ENCODE data around the gene DMD. TPM values are rescaled to one million over a fixed set of nuclear protein-coding genes. Genes with fewer than 3 reads are reported as not detected.

The DMD gene
- polyA plus RNA-seq, 4 donors: 1.6 to 11.6 (median 2.9) TPM

DNA sequence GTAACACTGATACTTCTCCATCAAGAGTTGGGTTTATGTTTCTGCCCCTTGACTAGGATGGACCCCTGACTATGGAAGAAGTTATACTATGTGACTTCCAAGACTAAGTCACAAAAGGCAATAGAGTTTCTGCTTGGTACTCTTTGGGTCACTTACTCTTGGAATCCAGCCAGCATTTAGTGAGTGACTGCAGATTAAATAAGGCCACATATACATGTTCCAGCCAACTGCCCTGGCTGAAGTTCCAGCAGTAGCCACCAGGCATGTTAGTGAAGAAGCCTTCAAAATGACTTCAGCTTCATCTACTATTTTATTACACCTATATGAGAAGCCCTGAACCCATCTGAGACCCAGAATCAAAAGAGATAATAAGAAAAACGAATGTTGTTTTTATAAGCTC, 524.0 kb downstream of the DMD start:
- Histone ChIP-seq H3K9me3 (ENCODE audit: control insufficient read depth in 2 of 2, insufficient read depth in 1 of 2, low read depth in 1 of 2, low read length in 1 of 2) (no peaks in the 10 kb centered on the region), H3K27ac (ENCODE audit: low read depth in 1 of 3, low read length in 2 of 3) (no peak overlapping the region), H3K4me1 (ENCODE audit: control insufficient read depth in 3 of 3, insufficient read depth in 2 of 3, low read depth in 1 of 3, low read length in 2 of 3) (no peaks in the 10 kb centered on the region), H3K4me3 (ENCODE audit: low read depth in 1 of 3, low read length in 3 of 3) (no peak overlapping the region), H3K36me3 (ENCODE audit: control insufficient read depth in 3 of 3, insufficient read depth in 2 of 3, low read depth in 1 of 3, low read length in 3 of 3) (no peaks in the 10 kb centered on the region), H3K27me3 (ENCODE audit: control insufficient read depth in 3 of 3, insufficient read depth in 3 of 3, low read length in 3 of 3) (no peaks in the 10 kb centered on the region)
- DNase-seq (no peak), FAIRE-seq (no peak)
- 18 to 65% (median 30%) methylated on average over 1 of the region's 1 CpG for WGBS, 3 donors

DNA sequence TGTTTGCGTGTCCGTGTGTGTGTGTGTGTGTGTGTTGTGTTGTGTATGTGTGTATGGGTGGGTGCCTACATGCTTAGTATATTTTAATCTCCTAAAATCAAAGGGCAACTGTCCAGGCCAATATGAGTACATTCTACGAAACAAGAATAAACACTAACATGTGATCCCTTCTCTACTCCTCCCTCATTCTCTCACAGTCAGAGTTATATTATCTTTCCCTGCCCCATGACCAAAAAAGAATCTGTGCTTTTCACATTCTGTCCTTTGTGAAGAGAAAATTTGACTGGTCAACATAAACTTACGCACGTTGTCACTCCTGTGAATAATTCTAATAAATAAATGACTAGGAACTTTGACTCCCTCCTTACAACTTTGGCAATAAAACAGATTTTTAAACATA, 532.9 kb downstream of the DMD start:
- H3K9me3 ChIP-seq (ENCODE audit: control insufficient read depth in 2 of 2, insufficient read depth in 1 of 2, low read depth in 1 of 2, low read length in 1 of 2): no peaks in the 10 kb centered on the region
- FAIRE-seq (no peak), DNase-seq (no peak)
- H3K27me3 ChIP-seq (ENCODE audit: control insufficient read depth in 3 of 3, insufficient read depth in 3 of 3, low read length in 3 of 3): no peaks in the 10 kb centered on the region
- no peaks in the 10 kb centered on the region for H3K36me3 ChIP-seq (ENCODE audit: control insufficient read depth in 3 of 3, insufficient read depth in 2 of 3, low read depth in 1 of 3, low read length in 3 of 3)
- no peak overlapping the region for H3K27ac ChIP-seq (ENCODE audit: low read depth in 1 of 3, low read length in 2 of 3)
- 73 to 91% (median 80%) methylated on average over 5 of the region's 5 CpGs for whole genome bisulfite sequencing, 3 donors
- no peak overlapping the region for H3K4me3 ChIP-seq (ENCODE audit: low read depth in 1 of 3, low read length in 3 of 3)
- no peaks in the 10 kb centered on the region for H3K4me1 ChIP-seq (ENCODE audit: control insufficient read depth in 3 of 3, insufficient read depth in 2 of 3, low read depth in 1 of 3, low read length in 2 of 3)

DNA sequence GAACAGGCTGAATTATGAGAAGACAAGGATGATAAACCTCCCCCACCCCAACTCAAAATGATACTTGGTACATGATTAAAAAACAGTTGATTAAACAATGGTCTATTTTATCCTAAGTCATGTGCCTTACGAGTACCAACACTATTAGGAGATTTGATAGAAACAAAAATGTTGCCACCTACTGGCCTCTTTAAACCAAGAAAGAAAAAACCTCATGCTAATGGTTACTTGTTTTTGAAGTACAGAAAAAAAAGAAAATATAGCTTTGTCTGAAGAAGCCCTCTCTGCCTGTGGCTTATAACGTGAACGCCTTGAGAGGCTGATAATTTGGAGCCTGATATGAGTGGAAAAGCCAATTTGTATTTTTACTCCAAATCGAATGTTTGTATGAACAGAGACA, 538.2 kb downstream of the DMD start:
- Histone ChIP-seq H3K27ac (ENCODE audit: low read depth in 1 of 3, low read length in 2 of 3) (no peak overlapping the region), H3K4me1 (ENCODE audit: control insufficient read depth in 3 of 3, insufficient read depth in 2 of 3, low read depth in 1 of 3, low read length in 2 of 3) (no peaks in the 10 kb centered on the region), H3K36me3 (ENCODE audit: control insufficient read depth in 3 of 3, insufficient read depth in 2 of 3, low read depth in 1 of 3, low read length in 3 of 3) (no peaks in the 10 kb centered on the region), H3K9me3 (ENCODE audit: control insufficient read depth in 2 of 2, insufficient read depth in 1 of 2, low read depth in 1 of 2, low read length in 1 of 2) (no peaks in the 10 kb centered on the region), H3K27me3 (ENCODE audit: control insufficient read depth in 3 of 3, insufficient read depth in 3 of 3, low read length in 3 of 3) (no peaks in the 10 kb centered on the region), H3K4me3 (ENCODE audit: low read depth in 1 of 3, low read length in 3 of 3) (no peak overlapping the region)
- 14 to 36% (median 16%) methylated on average over 4 of the region's 4 CpGs for WGBS, 3 donors
- no peak for FAIRE-seq
- peak in 1 of 2 donors; percentile 2 for DNase-seq

DNA sequence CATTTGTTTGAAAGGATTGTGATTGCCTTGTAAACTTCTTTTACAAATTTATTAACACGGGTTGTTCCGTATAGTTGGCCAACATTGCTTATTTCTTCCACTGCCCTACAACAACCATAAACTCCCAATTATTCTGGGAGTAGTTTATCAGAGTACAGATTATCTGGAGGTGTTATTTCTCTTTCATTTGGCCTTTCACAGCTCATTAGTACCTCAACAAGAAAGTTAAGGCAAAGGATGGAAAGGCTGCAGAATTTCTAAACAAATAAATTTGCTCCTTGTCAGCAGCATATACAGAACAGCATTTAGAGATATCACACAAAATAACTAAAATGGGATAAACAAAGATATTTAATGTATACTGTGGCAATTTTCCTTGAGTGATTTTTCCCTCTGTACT, 548.8 kb downstream of the DMD start:
- Histone ChIP-seq H3K27me3 (ENCODE audit: control insufficient read depth in 3 of 3, insufficient read depth in 3 of 3, low read length in 3 of 3) (no peaks in the 10 kb centered on the region), H3K4me3 (ENCODE audit: low read depth in 1 of 3, low read length in 3 of 3) (no peak overlapping the region), H3K9me3 (ENCODE audit: control insufficient read depth in 2 of 2, insufficient read depth in 1 of 2, low read depth in 1 of 2, low read length in 1 of 2) (no peaks in the 10 kb centered on the region), H3K27ac (ENCODE audit: low read depth in 1 of 3, low read length in 2 of 3) (no peak overlapping the region), H3K36me3 (ENCODE audit: control insufficient read depth in 3 of 3, insufficient read depth in 2 of 3, low read depth in 1 of 3, low read length in 3 of 3) (no peaks in the 10 kb centered on the region), H3K4me1 (ENCODE audit: control insufficient read depth in 3 of 3, insufficient read depth in 2 of 3, low read depth in 1 of 3, low read length in 2 of 3) (no peaks in the 10 kb centered on the region)
- 91 to 92% (median 91%) methylated on average over 2 of the region's 2 CpGs for WGBS, 3 donors
- FAIRE-seq (no peak), DNase-seq (no peak)

DNA sequence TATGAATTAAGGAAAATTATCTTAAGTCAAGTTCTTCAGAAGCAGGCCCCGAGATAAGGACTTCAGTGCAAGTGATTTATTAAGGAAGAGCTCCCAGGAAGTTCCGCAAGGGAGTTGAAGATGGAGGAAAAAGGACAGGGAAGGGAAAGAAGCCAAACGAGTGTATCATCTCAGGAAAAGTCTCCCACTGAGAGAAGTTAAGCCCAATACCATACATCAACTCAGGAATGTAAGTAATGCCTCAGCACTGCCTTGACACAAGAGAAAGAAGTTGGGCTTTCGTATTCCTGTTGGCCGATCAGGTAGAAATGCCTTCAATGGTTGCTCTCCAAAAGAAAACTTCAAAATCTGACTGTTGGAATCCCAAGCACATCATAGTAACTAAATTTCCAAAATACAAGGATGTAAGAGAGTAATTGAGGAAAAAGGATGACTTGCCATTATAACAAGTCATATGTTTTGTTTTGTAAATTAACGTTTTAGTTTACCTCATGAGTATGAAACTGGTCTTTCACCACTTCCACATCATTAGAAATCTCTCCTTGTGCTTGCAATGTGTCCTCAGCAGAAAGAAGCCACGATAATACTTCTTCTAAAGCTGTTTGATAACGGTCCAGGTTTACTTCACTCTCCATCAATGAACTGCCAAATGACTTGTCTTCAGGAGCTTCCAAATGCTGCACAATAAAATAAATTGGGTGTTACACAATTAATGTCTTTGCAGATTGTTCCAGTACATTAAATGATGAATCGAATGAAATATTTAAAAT, 566.7 kb downstream of the DMD start:
- FAIRE-seq (no peak), DNase-seq (no peak)
- Histone ChIP-seq H3K36me3 (ENCODE audit: control insufficient read depth in 3 of 3, insufficient read depth in 2 of 3, low read depth in 1 of 3, low read length in 3 of 3) (no peaks in the 10 kb centered on the region), H3K4me1 (ENCODE audit: control insufficient read depth in 3 of 3, insufficient read depth in 2 of 3, low read depth in 1 of 3, low read length in 2 of 3) (no peaks in the 10 kb centered on the region), H3K9me3 (ENCODE audit: control insufficient read depth in 2 of 2, insufficient read depth in 1 of 2, low read depth in 1 of 2, low read length in 1 of 2) (no peaks in the 10 kb centered on the region), H3K27me3 (ENCODE audit: control insufficient read depth in 3 of 3, insufficient read depth in 3 of 3, low read length in 3 of 3) (no peaks in the 10 kb centered on the region), H3K27ac (ENCODE audit: low read depth in 1 of 3, low read length in 2 of 3) (no peak overlapping the region), H3K4me3 (ENCODE audit: low read depth in 1 of 3, low read length in 3 of 3) (no peak overlapping the region)
- 66 to 72% (median 71%) methylated on average over 9 of the region's 9 CpGs for WGBS, 3 donors

DNA sequence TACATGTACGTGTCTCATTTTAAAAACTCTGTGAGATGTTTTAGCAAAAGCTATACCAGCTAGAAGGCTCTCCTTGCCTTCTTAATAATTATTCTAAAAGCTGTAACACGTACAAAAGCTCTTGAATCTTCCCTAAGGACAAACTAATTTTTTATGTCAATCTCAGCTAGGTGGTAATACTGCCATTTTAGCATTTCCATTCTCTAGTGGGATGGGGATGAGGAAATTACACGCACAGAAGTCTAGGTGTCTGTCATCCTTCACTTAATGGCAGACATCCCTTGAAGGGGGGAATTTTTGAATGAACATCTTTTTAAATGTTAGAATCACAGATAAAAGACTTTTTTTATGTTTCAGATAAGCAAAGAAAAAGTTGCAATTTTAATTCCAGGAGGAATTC, 569.1 kb downstream of the DMD start:
- Histone ChIP-seq H3K4me1 (ENCODE audit: control insufficient read depth in 3 of 3, insufficient read depth in 2 of 3, low read depth in 1 of 3, low read length in 2 of 3) (no peaks in the 10 kb centered on the region), H3K27ac (ENCODE audit: low read depth in 1 of 3, low read length in 2 of 3) (no peak overlapping the region), H3K4me3 (ENCODE audit: low read depth in 1 of 3, low read length in 3 of 3) (no peak overlapping the region), H3K36me3 (ENCODE audit: control insufficient read depth in 3 of 3, insufficient read depth in 2 of 3, low read depth in 1 of 3, low read length in 3 of 3) (no peaks in the 10 kb centered on the region), H3K9me3 (ENCODE audit: control insufficient read depth in 2 of 2, insufficient read depth in 1 of 2, low read depth in 1 of 2, low read length in 1 of 2) (no peaks in the 10 kb centered on the region), H3K27me3 (ENCODE audit: control insufficient read depth in 3 of 3, insufficient read depth in 3 of 3, low read length in 3 of 3) (no peaks in the 10 kb centered on the region)
- 67 to 83% (median 72%) methylated on average over 3 of the region's 3 CpGs for WGBS, 3 donors
- DNase-seq (no peak), FAIRE-seq (no peak)

DNA sequence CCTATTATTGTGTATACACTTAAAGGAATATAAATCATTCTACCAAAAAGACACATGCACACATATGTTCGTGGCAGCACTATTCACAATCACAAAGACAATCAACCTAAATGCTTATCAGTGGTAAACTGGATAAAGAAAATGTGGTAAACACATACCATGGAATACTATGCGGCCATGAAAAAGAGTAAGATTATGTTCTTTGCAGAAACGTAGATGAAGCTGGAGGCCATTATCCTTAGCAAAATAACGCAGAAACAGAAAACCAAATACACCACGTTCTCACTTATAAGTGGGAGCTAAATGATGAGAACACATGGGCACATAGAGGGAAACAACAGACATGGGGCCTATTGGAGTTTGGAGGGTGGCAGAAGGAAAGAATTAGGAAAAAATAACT, 593.2 kb downstream of the DMD start:
- FAIRE-seq: no peak
- Histone ChIP-seq H3K4me1 (ENCODE audit: control insufficient read depth in 3 of 3, insufficient read depth in 2 of 3, low read depth in 1 of 3, low read length in 2 of 3) (no peaks in the 10 kb centered on the region), H3K36me3 (ENCODE audit: control insufficient read depth in 3 of 3, insufficient read depth in 2 of 3, low read depth in 1 of 3, low read length in 3 of 3) (no peaks in the 10 kb centered on the region), H3K9me3 (ENCODE audit: control insufficient read depth in 2 of 2, insufficient read depth in 1 of 2, low read depth in 1 of 2, low read length in 1 of 2) (no peaks in the 10 kb centered on the region), H3K27me3 (ENCODE audit: control insufficient read depth in 3 of 3, insufficient read depth in 3 of 3, low read length in 3 of 3) (no peaks in the 10 kb centered on the region), H3K4me3 (ENCODE audit: low read depth in 1 of 3, low read length in 3 of 3) (no peak overlapping the region), H3K27ac (ENCODE audit: low read depth in 1 of 3, low read length in 2 of 3) (no peak overlapping the region)
- no peak for DNase-seq
- whole genome bisulfite sequencing, 3 donors: 78 to 84% (median 83%) methylated on average over 5 of the region's 5 CpGs

DNA sequence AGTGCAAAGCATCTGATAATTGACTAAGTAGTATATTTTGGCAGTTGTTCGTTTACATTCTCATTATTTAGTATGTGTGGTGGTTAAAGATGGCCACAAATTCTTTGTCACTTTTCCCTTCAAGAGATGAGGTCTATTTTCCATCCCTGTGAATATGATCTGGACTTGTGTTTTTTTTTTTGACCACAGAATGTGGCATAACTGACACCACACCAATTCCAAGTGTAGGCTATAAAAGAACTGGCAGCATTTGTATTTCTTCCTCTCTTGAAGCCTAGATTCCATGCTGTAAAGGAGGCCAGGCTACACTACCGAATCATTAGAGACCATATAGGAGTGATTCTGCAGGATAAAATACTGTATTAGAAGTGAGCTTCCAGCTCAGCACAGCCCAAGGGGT, 596.6 kb downstream of the DMD start:
- Histone ChIP-seq H3K9me3 (ENCODE audit: control insufficient read depth in 2 of 2, insufficient read depth in 1 of 2, low read depth in 1 of 2, low read length in 1 of 2) (no peaks in the 10 kb centered on the region), H3K27me3 (ENCODE audit: control insufficient read depth in 3 of 3, insufficient read depth in 3 of 3, low read length in 3 of 3) (no peaks in the 10 kb centered on the region), H3K27ac (ENCODE audit: low read depth in 1 of 3, low read length in 2 of 3) (no peak overlapping the region), H3K4me3 (ENCODE audit: low read depth in 1 of 3, low read length in 3 of 3) (no peak overlapping the region), H3K36me3 (ENCODE audit: control insufficient read depth in 3 of 3, insufficient read depth in 2 of 3, low read depth in 1 of 3, low read length in 3 of 3) (no peaks in the 10 kb centered on the region), H3K4me1 (ENCODE audit: control insufficient read depth in 3 of 3, insufficient read depth in 2 of 3, low read depth in 1 of 3, low read length in 2 of 3) (no peaks in the 10 kb centered on the region)
- DNase-seq (no peak), FAIRE-seq (no peak)
- 54 to 76% (median 65%) methylated on average over 2 of the region's 2 CpGs for WGBS, 3 donors

DNA sequence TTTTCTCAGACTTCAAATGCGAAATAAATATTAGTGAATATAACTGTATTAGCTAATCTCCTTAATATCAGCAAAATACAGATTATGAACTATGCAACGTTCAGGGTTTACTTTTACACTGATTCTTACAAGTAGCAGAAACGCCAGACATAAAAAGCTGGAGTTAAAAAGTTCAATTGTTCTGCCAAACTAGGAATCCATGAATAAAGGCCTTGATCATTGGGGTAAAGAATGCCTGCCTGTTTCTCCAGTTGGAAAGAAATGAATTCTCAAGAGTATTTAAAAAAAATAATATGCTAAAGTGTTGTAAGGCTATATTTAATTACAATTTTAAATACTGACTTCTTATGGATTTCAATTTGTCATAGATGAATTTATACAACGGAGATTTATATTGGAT, 612.2 kb downstream of the DMD start:
- FAIRE-seq: no peak
- H3K27me3 ChIP-seq (ENCODE audit: control insufficient read depth in 3 of 3, insufficient read depth in 3 of 3, low read length in 3 of 3): no peaks in the 10 kb centered on the region
- DNase-seq: no peak
- 58 to 66% (median 65%) methylated on average over 4 of the region's 4 CpGs for WGBS, 3 donors
- H3K9me3 ChIP-seq (ENCODE audit: control insufficient read depth in 2 of 2, insufficient read depth in 1 of 2, low read depth in 1 of 2, low read length in 1 of 2): no peaks in the 10 kb centered on the region
- no peaks in the 10 kb centered on the region for H3K36me3 ChIP-seq (ENCODE audit: control insufficient read depth in 3 of 3, insufficient read depth in 2 of 3, low read depth in 1 of 3, low read length in 3 of 3)
- no peaks in the 10 kb centered on the region for H3K4me1 ChIP-seq (ENCODE audit: control insufficient read depth in 3 of 3, insufficient read depth in 2 of 3, low read depth in 1 of 3, low read length in 2 of 3)
- no peak overlapping the region for H3K27ac ChIP-seq (ENCODE audit: low read depth in 1 of 3, low read length in 2 of 3)
- no peak overlapping the region for H3K4me3 ChIP-seq (ENCODE audit: low read depth in 1 of 3, low read length in 3 of 3)

Data from small intestine (tissue), 7 donors.